Stomach (tissue), 9 donors: ENCODE measurements around the gene HDAC11. TPM values are rescaled to one million over a fixed set of nuclear protein-coding genes. Genes with fewer than 3 reads are reported as not detected.

Source experiments
- DNase-seq, 2 donors: peaks; one replicate each; pipeline versions ENCODE4 v3.0.0 to v3.0.0-alpha.2; 2013 to 2019
- H3K27ac ChIP-seq, 5 donors: fragments of 200-600 bp in 4 of 5; sonication (generic) in 4 of 5; one replicate each; pipeline ENCODE4 v1.5.1; 2013 to 2019; ENCODE audit warnings: mild to moderate bottlenecking in 1 of 5, moderate library complexity in 1 of 5
- H3K27me3 ChIP-seq, 3 donors: fragments of 200-600 bp; sonication (generic); one replicate each; pipeline ENCODE4 v1.5.1; 2017 to 2019; ENCODE audit warnings: mixed run types in 1 of 3
- H3K36me3 ChIP-seq, 4 donors: fragments of 200-600 bp; sonication (generic); 1 replicate in 3 of 4; 2 replicates in 1 of 4; pipeline ENCODE4 v1.5.1; 2016 to 2019
- H3K4me1 ChIP-seq, 4 donors: fragments of 200-600 bp; sonication (generic); one replicate each; pipeline ENCODE4 v1.5.1; 2016 to 2019
- H3K4me3 ChIP-seq, 4 donors: fragments of 200-600 bp; sonication (generic) in 3 of 4; one replicate each; pipeline ENCODE4 v1.5.1; 2016 to 2019; ENCODE audit warnings: mild to moderate bottlenecking in 1 of 4
- H3K9me3 ChIP-seq, 4 donors: fragments of 200-600 bp; sonication (generic); one replicate each; pipeline ENCODE4 v1.5.1; 2016 to 2019
- CTCF ChIP-seq, 7 experiments: fragments of 450-650 bp in 4 of 7; fragments of 200-600 bp in 3 of 7; sonication (generic) in 3 of 7; IDR thresholded peaks; one replicate each; pipeline ENCODE4 v1.5.1; 2016 to 2019; ENCODE audit warnings: antibody characterized with exemption in 7 of 7, control low read depth in 2 of 7, mild to moderate bottlenecking in 1 of 7
- EP300 ChIP-seq: sonication (generic); formaldehyde crosslinking; IDR thresholded peaks from one replicate; pipeline ENCODE4 v1.6.1; 2017; ENCODE audit warnings: antibody characterized with exemption
- POLR2A ChIP-seq, 4 donors: fragments of 450-650 bp; IDR thresholded peaks; one replicate each; pipeline ENCODE4 v1.6.1; 2016; ENCODE audit warnings: antibody characterized with exemption in 4 of 4, control low read depth in 2 of 4, mild to moderate bottlenecking in 1 of 4, moderate library complexity in 1 of 4
- POLR2AphosphoS5 ChIP-seq, 3 donors: sonication (generic); formaldehyde crosslinking; IDR thresholded peaks; one replicate each; pipeline ENCODE4 v1.6.1; 2016; ENCODE audit warnings: antibody characterized with exemption in 3 of 3
- WGBS, 5 donors: extraction: QIAGEN DNeasy Blood & Tissue Kit in 3 of 5; methylation state at CpG; one replicate each; pipeline versions ENCODE4 v1.1.5 to v1.1.7; 2013 to 2018; 5-methylcytosine and 5-hydroxymethylcytosine counted together
- intact Hi-C: fragments of 100-400 bp; cut with DNase I; formaldehyde crosslinking; loops from one replicate; pipeline ENCODE4 v1.15.1; 2023; ENCODE audit warnings: low total_unique reads
- polyA plus RNA-seq, 3 donors: library from polyadenylated mRNA; stranded (reverse); fragments of 200-250 nt; gene quantifications; one replicate each; pipeline ENCODE4 v1.2.3, GENCODE V29; 2013
- total RNA-seq, 5 donors: library from RNA; depleted of rRNA; stranded (reverse); fragments of >200 nt; gene quantifications; one replicate each; pipeline versions ENCODE4 v1.1.0 to v1.2.3, GENCODE V29; 2014 to 2016
- donor health status: healthy with polysubstance abuse.
- donor health status: Bipolar disorder and iron deficiency.
- donor health status: healthy.

The HDAC11 gene
- total and polyA plus RNA-seq, 8 donors: 4.9 to 16.6 (median 15.4) TPM; not detected in 1

- Histone ChIP-seq H3K4me3 (no peak overlapping the region), H3K27ac (no peak overlapping the region), H3K4me1 (peaks cover 0 to 6% (median 0%) of the 10 kb centered on the region in 4 donors), H3K9me3 (no peaks in the 10 kb centered on the region), H3K27me3 (peaks cover 0 to 30% (median 0%) of the 10 kb centered on the region in 3 donors), H3K36me3 (no peaks in the 10 kb centered on the region)
- WGBS, 5 donors: 51 to 62% (median 54%) methylated on average over 11 of the region's 11 CpGs
- peak in 1 of 2 donors; percentile 50 for DNase-seq
- no peak for TF ChIP-seq CTCF (IDR thresholded peaks at IDR 0.05)
- TF ChIP-seq POLR2A (IDR thresholded peaks at IDR 0.05): no peak
- TF ChIP-seq POLR2AphosphoS5 (IDR thresholded peaks at IDR 0.05): no peak
- TF ChIP-seq EP300: no peak
- intact Hi-C loops: no loop called here
Measured at GRCh38 chr3:13528217-13528867, 48.2 kb downstream of the HDAC11 start.

GRCh38 chr3:13529196-13530112 lies 49.3 kb downstream of the HDAC11 start:
- DNase-seq: no peak
- H3K36me3 ChIP-seq: no peaks in the 10 kb centered on the region
- no peak overlapping the region for H3K27ac ChIP-seq
- 70 to 82% (median 76%) methylated on average over 5 of the region's 5 CpGs for WGBS, 5 donors
- H3K9me3 ChIP-seq: no peaks in the 10 kb centered on the region
- H3K27me3 ChIP-seq: peaks cover 0 to 30% (median 0%) of the 10 kb centered on the region in 3 donors
- H3K4me1 ChIP-seq: peaks cover 0 to 6% (median 0%) of the 10 kb centered on the region in 4 donors
- no peak for TF ChIP-seq CTCF (IDR thresholded peaks at IDR 0.05)
- no peak for TF ChIP-seq POLR2A (IDR thresholded peaks at IDR 0.05)
- TF ChIP-seq POLR2AphosphoS5 (IDR thresholded peaks at IDR 0.05): no peak
- TF ChIP-seq EP300: no peak
- intact Hi-C loops: no loop called here
- no peak overlapping the region for H3K4me3 ChIP-seq

GRCh38 chr3:13530241-13531009 lies 50.3 kb downstream of the HDAC11 start:
- TF ChIP-seq CTCF (IDR thresholded peaks at IDR 0.05) (no peak), EP300 (no peak), POLR2A (IDR thresholded peaks at IDR 0.05) (no peak), POLR2AphosphoS5 (IDR thresholded peaks at IDR 0.05) (no peak)
- H3K4me3 ChIP-seq: no peak overlapping the region
- H3K27ac ChIP-seq: no peak overlapping the region
- H3K27me3 ChIP-seq: peaks cover 0 to 33% (median 0%) of the 10 kb centered on the region in 3 donors
- H3K9me3 ChIP-seq: no peaks in the 10 kb centered on the region
- DNase-seq: no peak
- no peaks in the 10 kb centered on the region for H3K4me1 ChIP-seq
- H3K36me3 ChIP-seq: no peaks in the 10 kb centered on the region
- intact Hi-C loops: no loop called here
- WGBS, 5 donors: 65 to 77% (median 72%) methylated on average over 12 of the region's 12 CpGs

GRCh38 chr3:13532085-13532484 lies 52.0 kb downstream of the HDAC11 start:
- Histone ChIP-seq H3K36me3 (no peaks in the 10 kb centered on the region), H3K27me3 (peaks cover 0 to 47% (median 0%) of the 10 kb centered on the region in 3 donors), H3K27ac (no peak overlapping the region), H3K4me3 (no peak overlapping the region), H3K9me3 (no peaks in the 10 kb centered on the region), H3K4me1 (peaks cover 0 to 7% (median 2%) of the 10 kb centered on the region in 4 donors)
- intact Hi-C loops: no loop called here
- TF ChIP-seq POLR2A (IDR thresholded peaks at IDR 0.05): no peak
- no peak for TF ChIP-seq CTCF (IDR thresholded peaks at IDR 0.05)
- no peak for TF ChIP-seq EP300
- TF ChIP-seq POLR2AphosphoS5 (IDR thresholded peaks at IDR 0.05): no peak
- 68 to 86% (median 81%) methylated on average over 3 to 9 of the region's 9 CpGs for WGBS, 5 donors
- no peak for DNase-seq
